IPS DF 4.7 (cell line): Measurements from ENCODE around the gene RNF2.
"Not testable (repeated sequence)": the region's sequence is repeated elsewhere in the genome, so short reads cannot be mapped to it uniquely, and the experiment has no call there.

Experiments used
- DNase-seq: peaks from one replicate; pipeline ENCODE4 v3.0.0-alpha.2; 2013; ENCODE audit warnings: low spot score; ENCODE audit errors: extremely low read depth

The RNF2 gene

DNA sequence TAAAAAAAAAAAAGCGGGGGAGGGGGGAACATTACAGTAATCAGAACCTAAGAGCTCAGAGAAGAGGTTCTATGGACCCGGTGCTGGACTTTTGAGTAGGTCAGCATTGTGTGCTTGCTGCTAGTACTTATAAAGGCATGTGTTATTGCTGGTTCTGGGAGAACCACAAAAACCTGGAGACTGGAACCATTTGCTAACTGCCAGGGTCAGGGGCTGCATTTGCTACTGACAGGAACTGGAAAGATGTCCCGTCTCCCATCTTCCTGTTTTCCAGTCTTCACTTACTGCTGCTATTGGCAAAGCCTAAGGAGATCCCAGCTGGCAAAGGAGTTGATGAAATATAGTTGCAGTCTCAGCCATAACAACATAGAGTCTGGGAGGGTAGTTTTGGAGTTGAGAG lies 4.3 kb downstream of the RNF2 start:
- DNase-seq: no peak

DNA sequence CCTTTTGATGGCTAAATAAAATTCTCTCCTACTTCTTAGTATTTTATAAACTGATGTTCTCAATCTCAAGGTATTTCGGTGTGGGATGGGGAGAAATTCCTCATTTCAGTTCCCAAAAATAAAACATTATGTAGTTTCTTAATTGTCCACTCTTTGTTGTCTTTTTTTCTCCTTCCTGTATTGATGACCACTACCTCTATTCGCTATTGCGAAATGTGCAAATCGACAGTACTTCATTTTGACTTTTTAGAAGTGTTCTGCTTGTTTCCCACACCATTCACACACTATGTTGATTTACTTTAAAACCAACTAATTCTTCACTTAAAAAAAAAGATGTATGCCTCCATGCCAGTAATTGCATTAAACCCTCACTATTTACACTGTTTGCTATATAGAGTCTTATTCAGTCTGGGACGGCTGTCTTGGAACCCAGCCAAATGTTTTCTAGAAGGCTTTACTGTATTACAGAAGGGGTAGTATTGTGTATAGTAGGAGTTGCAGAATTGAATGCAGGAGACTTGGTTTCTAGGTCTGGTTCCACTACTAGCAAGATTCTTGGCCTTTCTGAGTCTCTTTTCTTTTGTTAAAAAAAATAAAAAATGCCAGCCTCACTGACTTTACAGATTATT lies 5.6 kb downstream of the RNF2 start:
- DNase-seq: no peak

DNA sequence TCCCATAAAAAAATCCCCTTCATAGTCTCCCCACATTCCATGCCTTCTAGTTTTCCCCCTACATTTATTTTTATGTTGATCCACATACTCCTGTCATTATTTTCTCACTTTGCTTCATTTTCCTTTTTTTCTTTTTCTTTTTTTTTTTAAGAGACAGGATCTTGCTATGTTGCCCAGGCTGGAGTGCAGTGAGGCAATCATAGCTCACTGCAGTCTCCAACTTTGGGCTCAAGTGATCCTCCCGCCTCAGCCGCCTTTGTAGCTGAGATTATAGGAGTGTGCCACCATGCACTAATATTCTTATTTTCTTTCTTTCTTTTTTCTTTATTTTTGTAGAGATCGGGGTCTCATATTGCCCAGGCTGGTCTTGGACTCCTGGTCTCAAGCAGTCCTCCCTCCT lies 7.8 kb downstream of the RNF2 start:
- no peak for DNase-seq

DNA sequence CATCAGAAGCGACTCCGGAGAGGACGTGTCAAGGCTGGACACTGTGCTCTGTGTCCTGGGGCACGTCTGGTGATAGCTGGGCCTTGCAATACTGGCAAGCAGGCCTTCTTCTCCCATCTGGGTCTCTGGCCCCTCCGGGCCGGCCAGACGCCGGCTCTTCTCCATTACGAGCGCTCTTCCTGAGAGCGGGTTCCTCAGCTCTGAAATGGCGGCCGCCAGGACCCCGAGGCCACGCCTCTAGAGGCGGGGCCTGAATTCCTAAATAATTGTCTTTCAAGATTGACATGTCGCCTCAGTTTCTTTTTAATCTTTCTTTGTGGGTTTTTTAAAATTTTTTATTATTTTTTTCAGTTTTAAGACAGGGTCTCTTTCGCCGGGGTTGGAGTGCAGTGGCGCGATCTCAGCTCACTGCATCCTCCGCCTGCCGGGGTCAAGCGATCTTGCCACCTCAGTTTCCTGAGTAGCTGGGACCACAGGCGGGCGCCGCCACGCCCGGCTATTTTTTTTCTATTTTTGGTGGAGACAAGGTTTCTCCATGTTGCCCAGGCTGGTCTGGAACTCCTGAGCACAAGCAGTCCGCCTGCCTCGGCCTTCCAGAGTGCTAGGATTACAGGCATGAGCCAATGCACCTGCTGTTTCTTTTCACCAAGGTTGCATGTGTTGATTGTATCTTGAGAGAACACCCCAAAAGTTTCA lies 9.2 kb downstream of the RNF2 start:
- DNase-seq: no peak

GRCh38 chr1:185058110-185058509 lies 12.8 kb downstream of the RNF2 start:
- DNase-seq: no peak

GRCh38 chr1:185058876-185059275 lies 13.5 kb downstream of the RNF2 start:
- DNase-seq: no peak

- DNase-seq: no peak
Measured at GRCh38 chr1:185059950-185060571, 14.7 kb downstream of the RNF2 start.

- DNase-seq: no peak
Measured at GRCh38 chr1:185062710-185063370, 17.5 kb downstream of the RNF2 start.

DNA sequence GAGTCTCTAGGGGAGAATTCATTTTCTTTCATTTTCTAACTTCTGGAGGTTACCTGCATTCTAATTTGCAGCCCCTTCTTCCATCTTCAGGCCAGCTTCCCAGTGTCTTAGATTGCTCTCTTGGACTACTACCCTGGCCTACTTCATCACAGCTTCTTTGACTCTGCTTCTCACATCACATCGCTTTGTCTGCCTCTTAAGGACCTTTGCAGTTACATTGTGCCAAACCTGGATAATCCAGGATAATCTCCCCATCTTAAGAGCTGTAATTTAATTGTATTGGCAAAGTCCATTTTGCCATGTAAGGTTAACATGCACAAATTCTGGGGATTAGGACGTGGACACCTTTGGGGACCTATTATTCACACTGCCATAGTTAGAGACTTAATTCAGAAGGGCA lies 18.4 kb downstream of the RNF2 start:
- DNase-seq: no peak

DNA sequence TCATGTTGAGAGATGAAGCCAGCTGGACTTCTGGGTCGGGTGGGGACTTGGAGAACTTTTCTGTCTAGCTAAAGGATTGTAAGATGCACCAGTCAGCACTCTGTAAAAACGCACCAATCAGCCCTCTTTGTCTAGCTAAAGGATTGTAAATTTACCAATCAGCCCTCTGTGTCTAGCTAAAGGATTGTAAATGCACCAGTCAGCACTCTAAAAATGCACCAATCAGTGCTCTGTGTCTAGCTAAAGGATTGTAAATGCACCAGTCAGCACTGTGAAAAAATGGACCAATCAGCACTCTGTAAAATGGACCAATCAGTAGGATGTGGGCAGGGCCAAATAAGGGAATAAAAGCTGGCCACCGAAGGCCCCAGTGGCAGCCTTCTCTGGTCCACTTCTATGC lies 19.6 kb downstream of the RNF2 start:
- DNase-seq: not testable (repeated sequence)

DNA sequence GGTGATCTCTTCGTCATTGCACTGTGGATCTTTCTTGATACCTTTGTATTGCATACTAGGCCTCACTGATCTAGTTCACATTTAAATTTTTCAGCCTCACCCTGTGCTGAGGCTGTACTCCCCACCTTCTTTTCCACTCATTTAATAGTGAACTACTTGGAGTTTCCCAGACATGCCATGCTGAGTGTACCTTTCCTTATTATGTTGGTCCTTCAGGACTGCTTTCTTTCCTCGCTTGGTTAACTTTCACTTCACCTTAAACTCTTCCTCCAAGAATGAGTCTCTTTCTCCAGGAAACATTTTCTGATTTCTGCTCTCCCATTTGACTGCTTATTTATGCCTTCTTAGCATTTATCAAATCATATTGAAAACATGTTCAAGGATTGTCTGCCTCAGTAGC lies 20.8 kb downstream of the RNF2 start:
- no peak for DNase-seq

GRCh38 chr1:185068341-185068740 lies 23.0 kb downstream of the RNF2 start:
- DNase-seq: no peak

- DNase-seq: no peak
Measured at GRCh38 chr1:185069202-185069772, 23.9 kb downstream of the RNF2 start.

- DNase-seq: no peak
Measured at GRCh38 chr1:185070051-185070450, 24.7 kb downstream of the RNF2 start.

- no peak for DNase-seq
Measured at GRCh38 chr1:185073725-185074124, 28.4 kb downstream of the RNF2 start.

DNA sequence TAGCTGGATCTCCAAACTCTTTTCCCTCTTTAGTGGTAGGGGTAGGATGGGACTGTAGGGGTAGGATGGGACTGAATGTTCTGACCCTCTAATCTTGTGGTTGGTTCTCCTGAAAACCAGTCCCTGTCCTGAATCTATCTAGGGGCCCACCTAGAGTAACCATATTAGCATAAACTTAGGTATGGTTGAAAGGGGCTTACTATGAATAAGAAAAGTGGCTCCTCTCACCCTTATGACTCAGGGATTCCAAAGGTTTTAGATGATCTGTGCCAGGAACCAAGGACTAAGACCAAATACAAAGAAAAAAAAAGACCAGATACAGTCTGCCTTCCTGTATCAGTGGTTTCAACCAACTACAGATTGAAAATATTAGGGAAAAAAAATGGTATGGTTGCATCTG lies 28.9 kb downstream of the RNF2 start:
- DNase-seq: no peak

GRCh38 chr1:185075476-185075875 lies 30.1 kb downstream of the RNF2 start:
- DNase-seq: no peak

DNA sequence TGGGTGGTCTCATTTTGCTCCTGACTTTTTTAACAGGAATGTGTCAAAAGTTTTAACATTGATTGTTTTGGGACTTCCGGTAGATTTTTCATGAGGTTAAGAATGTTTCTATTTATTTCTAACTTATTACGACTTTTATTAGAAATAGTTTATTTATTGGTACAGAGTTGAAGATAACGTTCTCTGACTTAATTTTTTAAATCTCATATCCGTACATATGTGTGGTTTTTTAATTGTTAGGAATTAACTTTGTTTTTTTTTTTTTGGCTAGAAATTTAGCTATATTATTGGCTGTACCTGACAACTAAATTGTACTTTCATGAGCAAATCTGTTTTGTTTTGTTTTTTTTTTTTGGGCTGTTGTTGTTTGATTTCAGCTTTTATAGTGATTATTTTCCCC lies 32.0 kb downstream of the RNF2 start:
- DNase-seq: no peak

- no peak for DNase-seq
Measured at GRCh38 chr1:185080422-185080821, 35.1 kb downstream of the RNF2 start.

DNA sequence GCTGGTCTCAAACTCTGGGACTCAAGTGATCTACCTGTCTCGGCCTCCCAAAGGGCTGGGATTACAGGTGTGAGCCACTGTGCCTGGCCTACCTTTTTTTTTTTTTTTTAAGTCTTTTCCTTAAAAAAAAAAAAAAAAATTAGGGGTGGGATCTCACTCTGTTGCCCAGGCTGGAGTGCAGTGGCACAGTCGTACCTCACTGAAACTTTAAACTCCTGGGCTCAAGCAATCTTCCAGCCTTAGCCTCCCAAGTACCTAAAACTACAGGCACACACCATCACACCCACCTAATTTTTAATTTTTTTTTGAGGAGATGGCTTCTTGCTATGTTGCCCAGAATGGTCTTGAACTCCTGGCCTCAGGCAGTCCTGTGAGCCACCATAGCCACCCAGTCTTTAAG lies 38.5 kb downstream of the RNF2 start:
- DNase-seq: no peak

GRCh38 chr1:185087101-185087500 lies 41.7 kb downstream of the RNF2 start:
- DNase-seq: no peak

GRCh38 chr1:185087746-185088145 lies 42.4 kb downstream of the RNF2 start:
- DNase-seq: no peak
